Body of pancreas (tissue), 4 donors: ENCODE measurements around the gene ANAPC5.

ENCODE experiments used
- CTCF ChIP-seq, 7 experiments: fragments of 450-650 bp in 4 of 7; fragments of 200-600 bp in 3 of 7; sonication (generic) in 3 of 7; IDR thresholded peaks; one replicate each; pipeline ENCODE4 v1.5.1; 2016 to 2019; ENCODE audit warnings: antibody characterized with exemption in 7 of 7
- POLR2A ChIP-seq, 3 donors: fragments of 450-650 bp; IDR thresholded peaks; one replicate each; pipeline ENCODE4 v1.6.1; 2016; ENCODE audit warnings: antibody characterized with exemption in 3 of 3, mild to moderate bottlenecking in 2 of 3

- peak in 4 of 7 experiments; percentile 24 to 37 (median 31) for TF ChIP-seq CTCF (IDR thresholded peaks at IDR 0.05)
- peak; percentile 22 to 77 (median 75) for TF ChIP-seq POLR2A (IDR thresholded peaks at IDR 0.05)
These were observed 55.4 kb downstream of the ANAPC5 start, which contains the start of gene CAMKK2 for GRCh38 chr12:121296618-121297434.
